ENCODE measurements around the gene CCDC9B.

DNA sequence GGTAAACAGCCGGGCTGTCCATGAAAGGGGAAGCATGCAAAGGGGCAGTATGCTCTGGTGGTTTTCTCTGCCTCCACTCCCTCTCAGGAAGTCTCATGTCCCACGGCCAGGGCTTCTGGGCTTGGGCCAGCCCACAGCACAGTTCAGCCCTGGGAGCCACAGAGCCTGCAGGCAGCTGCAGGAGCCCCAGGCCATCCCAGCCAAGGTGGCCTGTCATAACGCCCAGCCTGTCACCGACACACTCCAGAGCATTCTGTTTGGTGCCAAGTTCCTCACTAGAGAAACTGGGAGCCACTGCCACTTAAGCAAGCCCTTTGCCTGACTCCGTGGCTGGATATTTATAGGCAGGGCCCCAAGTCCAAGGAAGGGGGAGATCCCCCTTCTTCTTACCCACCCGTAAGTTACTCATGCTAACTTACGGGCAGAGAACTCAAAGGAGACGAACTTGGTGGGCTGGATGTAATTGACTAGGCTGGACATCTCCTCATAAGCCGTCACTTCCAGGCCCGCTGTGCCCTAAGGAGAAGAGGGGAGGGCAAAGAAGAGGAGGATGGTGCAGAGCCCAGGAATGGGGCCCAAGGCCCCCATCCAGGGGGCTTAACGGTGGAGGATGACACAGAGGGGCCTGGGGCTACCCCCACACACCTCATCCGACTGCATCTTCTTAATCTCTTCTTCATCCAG lies 44.7 kb downstream of the CCDC9B start:
- TF ChIP-seq, protein P1, sequence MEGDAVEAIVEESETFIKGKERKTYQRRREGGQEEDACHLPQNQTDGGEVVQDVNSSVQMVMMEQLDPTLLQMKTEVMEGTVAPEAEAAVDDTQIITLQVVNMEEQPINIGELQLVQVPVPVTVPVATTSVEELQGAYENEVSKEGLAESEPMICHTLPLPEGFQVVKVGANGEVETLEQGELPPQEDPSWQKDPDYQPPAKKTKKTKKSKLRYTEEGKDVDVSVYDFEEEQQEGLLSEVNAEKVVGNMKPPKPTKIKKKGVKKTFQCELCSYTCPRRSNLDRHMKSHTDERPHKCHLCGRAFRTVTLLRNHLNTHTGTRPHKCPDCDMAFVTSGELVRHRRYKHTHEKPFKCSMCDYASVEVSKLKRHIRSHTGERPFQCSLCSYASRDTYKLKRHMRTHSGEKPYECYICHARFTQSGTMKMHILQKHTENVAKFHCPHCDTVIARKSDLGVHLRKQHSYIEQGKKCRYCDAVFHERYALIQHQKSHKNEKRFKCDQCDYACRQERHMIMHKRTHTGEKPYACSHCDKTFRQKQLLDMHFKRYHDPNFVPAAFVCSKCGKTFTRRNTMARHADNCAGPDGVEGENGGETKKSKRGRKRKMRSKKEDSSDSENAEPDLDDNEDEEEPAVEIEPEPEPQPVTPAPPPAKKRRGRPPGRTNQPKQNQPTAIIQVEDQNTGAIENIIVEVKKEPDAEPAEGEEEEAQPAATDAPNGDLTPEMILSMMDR (IDR thresholded peaks at IDR 0.05; ENCODE audit: borderline replicate concordance, extremely low read depth, low read length, poor library complexity, severe bottlenecking): no peak
- no peak for TF ChIP-seq EZH2 (IDR thresholded peaks at IDR 0.05; ENCODE audit: borderline replicate concordance, low read depth, low read length, severe bottlenecking)

Measured in DND-41 (cell line).